CD14-positive monocyte (primary cell): Measurements from ENCODE around the gene TACR1. TPM values are rescaled to one million over a fixed set of nuclear protein-coding genes. Genes with fewer than 3 reads are reported as not detected.

Source experiments
- DNase-seq, 3 donors: peaks; one replicate each; pipeline ENCODE4 v3.0.0-alpha.2; 2011 to 2022
- H2AFZ ChIP-seq: 2 replicates; pipeline ENCODE4 v1.6.0; 2012; ENCODE audit warnings: mild to moderate bottlenecking, low read depth, low read length, inconsistent platforms; ENCODE audit not compliant: insufficient read depth, poor library complexity, severe bottlenecking
- H3K27ac ChIP-seq, 2 donors: 1 replicate in 1 of 2; 2 replicates in 1 of 2; pipeline ENCODE4 v1.5.1; 2012 to 2013; ENCODE audit warnings: low read length in 2 of 2, control low read depth in 1 of 2, inconsistent platforms in 1 of 2, low read depth in 1 of 2, mild to moderate bottlenecking in 1 of 2
- H3K27me3 ChIP-seq, 2 donors: one replicate each; pipeline versions ENCODE4 v1.6.0 to v1.6.1; 2011 to 2013; ENCODE audit warnings: low read length in 2 of 2; ENCODE audit not compliant: control insufficient read depth in 2 of 2, insufficient read depth in 2 of 2
- H3K36me3 ChIP-seq, 2 donors: replicated peaks in 1 of 2; 1 replicate in 1 of 2; 2 replicates in 1 of 2; pipeline versions ENCODE4 v1.5.1 to v1.6.1; 2012 to 2013; ENCODE audit warnings: low read length in 2 of 2, control low read depth in 1 of 2, inconsistent platforms in 1 of 2, mild to moderate bottlenecking in 1 of 2; ENCODE audit not compliant: insufficient read depth in 2 of 2, control insufficient read depth in 1 of 2
- H3K4me1 ChIP-seq, 2 donors: 1 replicate in 1 of 2; 2 replicates in 1 of 2; pipeline versions ENCODE4 v1.5.1 to v1.6.1; 2012 to 2013; ENCODE audit warnings: low read length in 2 of 2, control low read depth in 1 of 2, inconsistent platforms in 1 of 2, mild to moderate bottlenecking in 1 of 2, moderate library complexity in 1 of 2; ENCODE audit not compliant: insufficient read depth in 2 of 2, control insufficient read depth in 1 of 2
- H3K4me2 ChIP-seq: replicated peaks from 2 replicates; pipeline ENCODE3; 2012; ENCODE audit warnings: low read length, moderate library complexity, mild to moderate bottlenecking; ENCODE audit not compliant: poor library complexity, severe bottlenecking; ENCODE audit errors: extremely low read depth
- H3K4me3 ChIP-seq, 3 experiments: fragments of 200-600 bp in 1 of 3; sonication (generic) in 1 of 3; replicated peaks in 1 of 3; 1 replicate in 2 of 3; 2 replicates in 1 of 3; pipeline ENCODE4 v1.5.1; 2011 to 2013; ENCODE audit warnings: low read length in 3 of 3, mild to moderate bottlenecking in 3 of 3, control low read depth in 2 of 3, low read depth in 2 of 3, inconsistent platforms in 1 of 3, moderate library complexity in 1 of 3
- H3K79me2 ChIP-seq: 2 replicates; pipeline ENCODE4 v1.6.0; 2012; ENCODE audit warnings: mild to moderate bottlenecking, control low read depth, inconsistent platforms, low read length, moderate library complexity; ENCODE audit not compliant: insufficient read depth
- H3K9ac ChIP-seq: 2 replicates; pipeline ENCODE4 v1.6.0; 2017; ENCODE audit warnings: low read length, mild to moderate bottlenecking; ENCODE audit not compliant: insufficient read depth, poor library complexity, severe bottlenecking
- H3K9me3 ChIP-seq, 2 donors: replicated peaks in 1 of 2; 1 replicate in 1 of 2; 2 replicates in 1 of 2; pipeline versions ENCODE4 v1.5.1 to v1.6.1; 2012 to 2013; ENCODE audit warnings: low read length in 2 of 2, control low read depth in 1 of 2; ENCODE audit not compliant: control insufficient read depth in 1 of 2, insufficient read depth in 1 of 2
- H4K20me1 ChIP-seq: 2 replicates; pipeline ENCODE4 v1.6.0; 2012; ENCODE audit warnings: mild to moderate bottlenecking, low read length, control low read depth, moderate library complexity; ENCODE audit not compliant: insufficient read depth
- H3K27ac Mint-ChIP-seq, 7 donors: one replicate each; pipeline ENCODE4 v1.8.0; 2020; ENCODE audit warnings: mild to moderate bottlenecking in 7 of 7, mixed read lengths in 7 of 7, moderate library complexity in 6 of 7, inconsistent platforms in 2 of 7
- H3K27me3 Mint-ChIP-seq, 3 donors: one replicate each; pipeline ENCODE4 v1.8.0; 2021 to 2022; ENCODE audit warnings: low read depth in 3 of 3, mild to moderate bottlenecking in 3 of 3, mixed read lengths in 3 of 3, moderate library complexity in 3 of 3, inconsistent platforms in 1 of 3
- H3K36me3 Mint-ChIP-seq, 2 donors: one replicate each; pipeline ENCODE4 v1.8.0; 2020; ENCODE audit warnings: mixed read lengths in 2 of 2, inconsistent platforms in 1 of 2, mild to moderate bottlenecking in 1 of 2
- H3K4me1 Mint-ChIP-seq: one replicate; pipeline ENCODE4 v1.8.0; 2020; ENCODE audit warnings: mild to moderate bottlenecking, mixed read lengths
- H3K4me3 Mint-ChIP-seq, 2 donors: one replicate each; pipeline ENCODE4 v1.8.0; 2020; ENCODE audit warnings: mild to moderate bottlenecking in 2 of 2, mixed read lengths in 2 of 2, moderate library complexity in 1 of 2
- H3K9me3 Mint-ChIP-seq, 7 donors: one replicate each; pipeline ENCODE4 v1.8.0; 2020 to 2022; ENCODE audit warnings: mixed read lengths in 7 of 7, mild to moderate bottlenecking in 6 of 7, moderate library complexity in 6 of 7, inconsistent platforms in 2 of 7
- WGBS: methylation state at CpG from one replicate; pipeline ENCODE4 v1.1.5; 2013; ENCODE audit warnings: missing lambda C conversion rate; ENCODE audit not compliant: insufficient coverage; 5-methylcytosine and 5-hydroxymethylcytosine counted together
- intact Hi-C, 2 donors: fragments of 100-400 bp; cut with micrococcal nuclease; formaldehyde crosslinking; loops; one replicate each; pipeline versions ENCODE4 v1.15.0 to v1.15.1; 2023
- polyA plus RNA-seq, 3 donors: library from polyadenylated mRNA; depleted of rRNA in 1 of 3; unstranded in 2 of 3; stranded (reverse) in 1 of 3; fragments of 300-500 nt in 2 of 3; fragments of >200 nt in 1 of 3; fragmentation: Illumina TruSeq in 2 of 3; gene quantifications; 1 replicate in 2 of 3; 2 replicates in 1 of 3; pipeline ENCODE4 v1.2.3, GENCODE V29; 2012 to 2021
- small RNA-seq: library from RNA; depleted of rRNA; stranded (forward); fragments of <200 nt; gene quantifications from one replicate; pipeline ENCODE3, GENCODE V24; 2012; ENCODE audit warnings: low read depth; ENCODE audit not compliant: insufficient read length
- TF ChIP-seq, protein P1 (sequence below): fragments of 200-600 bp; IDR thresholded peaks from one replicate; pipeline ENCODE4 v1.8.0; 2022; ENCODE audit warnings: antibody characterized with exemption, mild to moderate bottlenecking

The TACR1 gene
- polyA plus RNA-seq, 3 donors, result not detected

DNA sequence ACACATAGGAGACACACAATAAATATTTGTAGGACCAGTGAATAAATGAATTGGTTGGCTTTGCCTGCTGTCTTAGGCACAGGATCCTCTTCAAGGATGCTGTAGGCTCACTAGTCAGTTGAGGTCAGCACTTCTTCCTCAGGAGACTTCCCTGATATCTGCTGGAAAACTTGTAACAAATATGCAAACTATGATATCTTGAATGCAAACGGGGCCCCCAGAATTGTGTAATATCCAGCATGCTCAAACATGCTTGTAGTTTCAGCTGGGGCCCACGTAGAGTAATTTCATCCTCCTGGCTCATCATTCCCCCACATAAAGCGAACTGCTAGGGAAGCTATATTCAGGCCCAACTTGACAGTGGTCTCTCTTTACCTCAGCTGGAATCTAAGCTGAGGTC, 197.3 kb downstream of the TACR1 start:
- H3K4me2 ChIP-seq, result no peak overlapping the region
- Mint-ChIP-seq H3K36me3 (peaks cover 0 to 6% of the 10 kb centered on the region in 2 donors), H3K27ac (no peak overlapping the region), H3K4me3 (no peak overlapping the region), H3K4me1 (peaks cover 4% of the 10 kb centered on the region), H3K9me3 (peaks cover 1 to 20% (median 7%) of the 10 kb centered on the region in 7 donors), H3K27me3 (no peaks in the 10 kb centered on the region)
- no peaks in the 10 kb centered on the region for H3K79me2 ChIP-seq
- no peaks in the 10 kb centered on the region for H3K27me3 ChIP-seq
- TF ChIP-seq, protein P1, sequence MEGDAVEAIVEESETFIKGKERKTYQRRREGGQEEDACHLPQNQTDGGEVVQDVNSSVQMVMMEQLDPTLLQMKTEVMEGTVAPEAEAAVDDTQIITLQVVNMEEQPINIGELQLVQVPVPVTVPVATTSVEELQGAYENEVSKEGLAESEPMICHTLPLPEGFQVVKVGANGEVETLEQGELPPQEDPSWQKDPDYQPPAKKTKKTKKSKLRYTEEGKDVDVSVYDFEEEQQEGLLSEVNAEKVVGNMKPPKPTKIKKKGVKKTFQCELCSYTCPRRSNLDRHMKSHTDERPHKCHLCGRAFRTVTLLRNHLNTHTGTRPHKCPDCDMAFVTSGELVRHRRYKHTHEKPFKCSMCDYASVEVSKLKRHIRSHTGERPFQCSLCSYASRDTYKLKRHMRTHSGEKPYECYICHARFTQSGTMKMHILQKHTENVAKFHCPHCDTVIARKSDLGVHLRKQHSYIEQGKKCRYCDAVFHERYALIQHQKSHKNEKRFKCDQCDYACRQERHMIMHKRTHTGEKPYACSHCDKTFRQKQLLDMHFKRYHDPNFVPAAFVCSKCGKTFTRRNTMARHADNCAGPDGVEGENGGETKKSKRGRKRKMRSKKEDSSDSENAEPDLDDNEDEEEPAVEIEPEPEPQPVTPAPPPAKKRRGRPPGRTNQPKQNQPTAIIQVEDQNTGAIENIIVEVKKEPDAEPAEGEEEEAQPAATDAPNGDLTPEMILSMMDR, result no peak
- H3K9ac ChIP-seq, result no peak overlapping the region
- H3K9me3 ChIP-seq, result peaks cover 0 to 8% of the 10 kb centered on the region in 2 donors
- 40% methylated on average over 1 of the region's 3 CpGs for WGBS
- no peaks in the 10 kb centered on the region for H3K4me1 ChIP-seq
- no peaks in the 10 kb centered on the region for H3K36me3 ChIP-seq
- H2AFZ ChIP-seq, result no peak overlapping the region
- no peak for DNase-seq
- H3K4me3 ChIP-seq, result no peak overlapping the region
- intact Hi-C loops, result no loop called here
- no peaks in the 10 kb centered on the region for H4K20me1 ChIP-seq
- H3K27ac ChIP-seq, result no peak overlapping the region

DNA sequence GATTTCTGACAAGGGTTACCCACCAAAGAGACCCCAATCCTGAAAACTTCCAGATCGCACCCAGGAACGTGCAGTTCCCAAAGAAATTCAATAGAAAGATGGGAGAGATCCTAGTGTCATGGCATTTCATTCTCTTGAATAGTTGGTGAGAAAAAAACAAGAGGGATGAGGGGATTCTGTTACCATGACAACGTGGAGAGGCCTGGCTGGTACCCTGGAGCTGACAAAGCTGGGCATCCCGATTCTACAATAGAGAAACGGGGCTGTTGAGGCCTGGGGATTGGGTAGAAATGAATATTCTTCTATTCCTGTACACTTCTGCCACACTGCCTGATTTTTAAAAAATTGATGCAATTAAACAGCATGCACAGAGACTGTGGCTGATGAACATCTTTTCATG, 199.9 kb downstream of the TACR1 start:
- no peaks in the 10 kb centered on the region for H3K79me2 ChIP-seq
- H3K9ac ChIP-seq, result no peak overlapping the region
- no peaks in the 10 kb centered on the region for H3K27me3 ChIP-seq
- Mint-ChIP-seq H3K36me3 (peaks cover 0 to 9% of the 10 kb centered on the region in 2 donors), H3K4me1 (peaks cover 4% of the 10 kb centered on the region), H3K4me3 (no peak overlapping the region), H3K27ac (no peak overlapping the region), H3K27me3 (no peaks in the 10 kb centered on the region), H3K9me3 (peaks cover 1 to 17% (median 7%) of the 10 kb centered on the region in 7 donors)
- H3K4me1 ChIP-seq, result no peaks in the 10 kb centered on the region
- WGBS, result 100% methylated on average over 1 of the region's 5 CpGs
- DNase-seq, result no peak
- H3K4me2 ChIP-seq, result no peak overlapping the region
- no peaks in the 10 kb centered on the region for H4K20me1 ChIP-seq
- no peak overlapping the region for H3K27ac ChIP-seq
- H3K4me3 ChIP-seq, result no peak overlapping the region
- TF ChIP-seq, protein P1, result no peak
- no peak overlapping the region for H2AFZ ChIP-seq
- intact Hi-C loops, result no loop called here
- H3K9me3 ChIP-seq, result peaks cover 0 to 8% of the 10 kb centered on the region in 2 donors
- no peaks in the 10 kb centered on the region for H3K36me3 ChIP-seq

Small RNA genes within 50 kb of the gene (small RNA-seq; reads per million reads assigned to genes)
- gene MIR5000, result not detected

Other genes starting within 250 kb of the TACR1 start
- gene POLE4, start 240.9 kb downstream of the TACR1 start, polyA plus RNA-seq, result 100 to 1,000 TPM in 2 of 3 donors, 10 to 100 TPM in 1; 35.0 to 345 (median 304) TPM